Upper lobe of left lung (tissue), 4 donors: ENCODE measurements around the gene UNC5C.

Experiments
- POLR2A ChIP-seq, 4 donors: fragments of 450-650 bp; IDR thresholded peaks; one replicate each; pipeline ENCODE4 v1.5.1; 2016 to 2017; ENCODE audit warnings: antibody characterized with exemption in 4 of 4, mild to moderate bottlenecking in 2 of 4
- TF ChIP-seq, protein P1 (sequence below), 6 experiments: fragments of 450-650 bp in 4 of 6; fragments of 200-600 bp in 2 of 6; sonication (generic) in 2 of 6; IDR thresholded peaks; one replicate each; pipeline ENCODE4 v1.5.1; 2016 to 2019; ENCODE audit warnings: antibody characterized with exemption in 6 of 6

DNA sequence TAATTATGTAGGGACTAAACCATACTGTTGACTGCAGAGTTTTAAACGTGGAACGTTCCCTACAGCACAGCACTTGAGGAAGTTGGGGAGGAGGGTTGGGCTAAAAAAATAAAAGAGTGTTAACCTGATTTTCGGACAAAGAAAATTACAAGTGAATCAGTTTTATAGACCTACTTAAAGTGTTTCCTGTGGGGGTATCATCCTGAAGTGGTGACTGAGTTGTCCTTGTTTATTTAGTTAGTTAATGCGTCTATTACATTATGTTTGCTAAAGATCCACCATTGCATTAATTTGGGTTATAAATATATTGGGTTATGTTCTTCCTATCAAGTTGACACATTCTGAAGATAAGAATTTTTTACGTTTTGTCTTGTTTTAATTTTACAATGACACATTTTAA lies 14.7 kb downstream of the UNC5C start:
- TF ChIP-seq, protein P1, sequence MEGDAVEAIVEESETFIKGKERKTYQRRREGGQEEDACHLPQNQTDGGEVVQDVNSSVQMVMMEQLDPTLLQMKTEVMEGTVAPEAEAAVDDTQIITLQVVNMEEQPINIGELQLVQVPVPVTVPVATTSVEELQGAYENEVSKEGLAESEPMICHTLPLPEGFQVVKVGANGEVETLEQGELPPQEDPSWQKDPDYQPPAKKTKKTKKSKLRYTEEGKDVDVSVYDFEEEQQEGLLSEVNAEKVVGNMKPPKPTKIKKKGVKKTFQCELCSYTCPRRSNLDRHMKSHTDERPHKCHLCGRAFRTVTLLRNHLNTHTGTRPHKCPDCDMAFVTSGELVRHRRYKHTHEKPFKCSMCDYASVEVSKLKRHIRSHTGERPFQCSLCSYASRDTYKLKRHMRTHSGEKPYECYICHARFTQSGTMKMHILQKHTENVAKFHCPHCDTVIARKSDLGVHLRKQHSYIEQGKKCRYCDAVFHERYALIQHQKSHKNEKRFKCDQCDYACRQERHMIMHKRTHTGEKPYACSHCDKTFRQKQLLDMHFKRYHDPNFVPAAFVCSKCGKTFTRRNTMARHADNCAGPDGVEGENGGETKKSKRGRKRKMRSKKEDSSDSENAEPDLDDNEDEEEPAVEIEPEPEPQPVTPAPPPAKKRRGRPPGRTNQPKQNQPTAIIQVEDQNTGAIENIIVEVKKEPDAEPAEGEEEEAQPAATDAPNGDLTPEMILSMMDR (IDR thresholded peaks at IDR 0.05), result no peak
- TF ChIP-seq POLR2A (IDR thresholded peaks at IDR 0.05), result no peak
